Esophagus squamous epithelium (tissue), 5 donors: ENCODE results near the gene NCKAP5L. TPM values are rescaled to one million over a fixed set of nuclear protein-coding genes. Genes with fewer than 3 reads are reported as not detected.

ENCODE experiments used
- DNase-seq: peaks from one replicate; lab custom pipeline; 2025; lab: John Stamatoyannopoulos, UW
- H3K27ac ChIP-seq, 4 donors: fragments of 200-600 bp; sonication (generic); one replicate each; pipeline ENCODE4 v1.5.1; 2016 to 2019; ENCODE audit warnings: mild to moderate bottlenecking in 1 of 4
- H3K27me3 ChIP-seq, 4 donors: fragments of 200-600 bp; sonication (generic); 1 replicate in 3 of 4; 2 replicates in 1 of 4; pipeline versions ENCODE4 v1.5.1 to v1.6.0; 2017 to 2021; ENCODE audit warnings: antibody characterized with exemption in 1 of 4
- H3K36me3 ChIP-seq, 3 donors: fragments of 200-600 bp; sonication (generic); one replicate each; pipeline ENCODE4 v1.5.1; 2016 to 2019
- H3K4me1 ChIP-seq, 3 donors: fragments of 200-600 bp; sonication (generic); one replicate each; pipeline ENCODE4 v1.5.1; 2017 to 2019
- H3K4me3 ChIP-seq, 4 donors: fragments of 200-600 bp; sonication (generic); 1 replicate in 3 of 4; 2 replicates in 1 of 4; pipeline ENCODE4 v1.5.1; 2016 to 2019; ENCODE audit warnings: mild to moderate bottlenecking in 2 of 4, moderate library complexity in 1 of 4
- H3K9me3 ChIP-seq, 3 donors: fragments of 200-600 bp; sonication (generic); one replicate each; pipeline ENCODE4 v1.5.1; 2016 to 2019
- POLR2A ChIP-seq, 4 donors: fragments of 450-650 bp; IDR thresholded peaks; one replicate each; pipeline ENCODE4 v1.6.1; 2017; ENCODE audit warnings: antibody characterized with exemption in 4 of 4, mild to moderate bottlenecking in 4 of 4, moderate library complexity in 3 of 4
- WGBS, 2 donors: methylation state at CpG; one replicate each; pipeline ENCODE4 v1.1.5; 2018; 5-methylcytosine and 5-hydroxymethylcytosine counted together
- intact Hi-C: fragments of 100-400 bp; cut with DNase I; formaldehyde crosslinking; loops from one replicate; pipeline ENCODE4 v1.15.0; 2022
- total RNA-seq, 4 donors: library from RNA; depleted of rRNA; stranded (reverse); fragments of >200 nt; gene quantifications; one replicate each; pipeline ENCODE4 v1.1.0, GENCODE V29; 2016
- TF ChIP-seq, protein P1 (sequence below), 6 experiments: fragments of 450-650 bp in 4 of 6; fragments of 200-600 bp in 2 of 6; sonication (generic) in 2 of 6; IDR thresholded peaks; one replicate each; pipeline ENCODE4 v1.5.1; 2016 to 2019; ENCODE audit warnings: antibody characterized with exemption in 6 of 6, mild to moderate bottlenecking in 4 of 6, moderate library complexity in 4 of 6
- donor health status: DM: yes; HTN: yes; CAD: no.

Gene NCKAP5L
- total RNA-seq, 4 donors from 2014 or later, result 3.2 to 10.5 (median 8.0) TPM

DNA sequence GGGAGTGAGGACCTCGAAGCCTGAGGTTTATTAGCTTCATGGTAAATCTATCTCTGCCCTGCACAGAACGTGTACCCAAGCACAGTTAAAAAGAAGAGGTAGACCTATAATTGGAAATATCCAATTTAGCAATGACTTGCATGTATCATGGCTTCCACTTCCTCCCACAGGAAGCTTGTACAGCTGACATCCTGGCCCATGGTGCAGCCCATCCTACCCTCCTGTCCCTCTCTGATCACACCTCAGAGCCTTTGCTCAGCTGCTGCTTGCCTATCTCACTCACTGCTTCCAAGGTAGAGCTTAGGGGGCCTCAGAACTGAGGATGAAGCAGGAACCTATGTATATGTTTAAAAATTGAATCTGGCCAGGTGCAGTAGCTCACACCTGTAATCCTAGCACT, 18.9 kb upstream of the NCKAP5L start:
- H3K27me3 ChIP-seq, result peaks cover 0 to 36% (median 0%) of the 10 kb centered on the region in 4 donors
- H3K27ac ChIP-seq, result no peak overlapping the region
- H3K4me1 ChIP-seq, result peaks cover 4 to 10% (median 6%) of the 10 kb centered on the region in 3 donors
- no peaks in the 10 kb centered on the region for H3K9me3 ChIP-seq
- intact Hi-C loops, result no loop called here
- 28 to 53% methylated on average over 2 of the region's 2 CpGs for WGBS, 2 donors
- no peak for DNase-seq
- no peak for TF ChIP-seq POLR2A (IDR thresholded peaks at IDR 0.05)
- no peaks in the 10 kb centered on the region for H3K36me3 ChIP-seq
- H3K4me3 ChIP-seq, result no peak overlapping the region

DNA sequence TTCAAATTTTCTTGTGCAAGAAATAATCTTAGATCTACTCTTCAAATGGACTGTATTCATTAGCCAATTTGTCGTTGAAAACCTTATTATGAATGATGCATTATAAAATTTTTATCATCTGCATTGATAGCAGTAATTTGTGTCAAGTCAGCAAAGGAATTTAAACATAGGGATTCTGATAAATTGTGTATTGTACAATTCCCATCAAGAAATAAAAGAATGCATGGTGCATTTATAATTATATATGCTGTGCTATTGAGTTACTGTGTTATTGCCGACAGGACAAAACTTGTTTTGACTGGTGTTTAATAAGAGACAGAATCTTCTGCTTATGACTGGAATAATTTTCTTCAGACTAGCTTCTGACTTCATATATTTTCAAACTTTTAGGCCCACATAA, 17.8 kb upstream of the NCKAP5L start:
- no peaks in the 10 kb centered on the region for H3K36me3 ChIP-seq
- no peak overlapping the region for H3K27ac ChIP-seq
- DNase-seq, result no peak
- no peaks in the 10 kb centered on the region for H3K9me3 ChIP-seq
- 57 to 68% methylated on average over 2 of the region's 2 CpGs for WGBS, 2 donors
- H3K4me3 ChIP-seq, result no peak overlapping the region
- H3K27me3 ChIP-seq, result peaks cover 0 to 36% (median 0%) of the 10 kb centered on the region in 4 donors
- intact Hi-C loops, result no loop called here
- peaks cover 10 to 22% (median 14%) of the 10 kb centered on the region in 3 donors for H3K4me1 ChIP-seq
- TF ChIP-seq POLR2A (IDR thresholded peaks at IDR 0.05), result no peak

DNA sequence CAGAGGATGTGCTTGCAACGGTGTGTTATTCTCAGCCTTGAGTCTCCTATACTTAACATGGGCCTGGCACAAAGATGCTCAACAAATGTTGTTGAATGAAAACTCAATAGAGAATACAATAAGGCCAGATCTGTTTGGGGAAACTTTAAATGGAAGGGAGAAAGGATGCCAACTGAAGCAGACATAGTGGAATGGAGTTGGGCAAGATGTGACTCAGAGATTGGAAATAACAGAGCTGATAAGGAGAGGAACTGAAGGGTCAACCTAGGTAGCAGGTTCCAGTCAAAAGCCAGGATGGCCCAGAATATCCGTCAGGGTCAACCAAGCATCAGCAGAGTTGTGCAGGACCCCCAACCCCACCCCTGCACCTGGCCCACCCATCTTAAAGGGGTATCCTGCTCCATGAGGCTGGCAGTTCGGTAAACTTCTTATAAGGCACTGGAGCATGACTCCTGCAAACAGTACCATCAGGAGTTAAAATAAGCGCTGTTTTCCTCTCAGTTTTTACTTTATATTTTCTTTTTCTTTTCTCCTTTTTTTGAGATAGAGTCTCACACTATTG, 15.7 kb upstream of the NCKAP5L start:
- 83% methylated on average over 4 of the region's 4 CpGs for WGBS, 2 donors
- DNase-seq, result no peak
- Histone ChIP-seq H3K27ac (peak overlapping the region in 1 of 4 donors; percentile 91), H3K9me3 (no peaks in the 10 kb centered on the region), H3K27me3 (peaks cover 0 to 18% (median 0%) of the 10 kb centered on the region in 4 donors), H3K36me3 (no peaks in the 10 kb centered on the region), H3K4me3 (no peak overlapping the region), H3K4me1 (peaks cover 10 to 25% (median 14%) of the 10 kb centered on the region in 3 donors)
- TF ChIP-seq, protein P1, sequence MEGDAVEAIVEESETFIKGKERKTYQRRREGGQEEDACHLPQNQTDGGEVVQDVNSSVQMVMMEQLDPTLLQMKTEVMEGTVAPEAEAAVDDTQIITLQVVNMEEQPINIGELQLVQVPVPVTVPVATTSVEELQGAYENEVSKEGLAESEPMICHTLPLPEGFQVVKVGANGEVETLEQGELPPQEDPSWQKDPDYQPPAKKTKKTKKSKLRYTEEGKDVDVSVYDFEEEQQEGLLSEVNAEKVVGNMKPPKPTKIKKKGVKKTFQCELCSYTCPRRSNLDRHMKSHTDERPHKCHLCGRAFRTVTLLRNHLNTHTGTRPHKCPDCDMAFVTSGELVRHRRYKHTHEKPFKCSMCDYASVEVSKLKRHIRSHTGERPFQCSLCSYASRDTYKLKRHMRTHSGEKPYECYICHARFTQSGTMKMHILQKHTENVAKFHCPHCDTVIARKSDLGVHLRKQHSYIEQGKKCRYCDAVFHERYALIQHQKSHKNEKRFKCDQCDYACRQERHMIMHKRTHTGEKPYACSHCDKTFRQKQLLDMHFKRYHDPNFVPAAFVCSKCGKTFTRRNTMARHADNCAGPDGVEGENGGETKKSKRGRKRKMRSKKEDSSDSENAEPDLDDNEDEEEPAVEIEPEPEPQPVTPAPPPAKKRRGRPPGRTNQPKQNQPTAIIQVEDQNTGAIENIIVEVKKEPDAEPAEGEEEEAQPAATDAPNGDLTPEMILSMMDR (IDR thresholded peaks at IDR 0.05), result no peak
- TF ChIP-seq POLR2A (IDR thresholded peaks at IDR 0.05), result no peak
- intact Hi-C loops, result no loop called here

DNA sequence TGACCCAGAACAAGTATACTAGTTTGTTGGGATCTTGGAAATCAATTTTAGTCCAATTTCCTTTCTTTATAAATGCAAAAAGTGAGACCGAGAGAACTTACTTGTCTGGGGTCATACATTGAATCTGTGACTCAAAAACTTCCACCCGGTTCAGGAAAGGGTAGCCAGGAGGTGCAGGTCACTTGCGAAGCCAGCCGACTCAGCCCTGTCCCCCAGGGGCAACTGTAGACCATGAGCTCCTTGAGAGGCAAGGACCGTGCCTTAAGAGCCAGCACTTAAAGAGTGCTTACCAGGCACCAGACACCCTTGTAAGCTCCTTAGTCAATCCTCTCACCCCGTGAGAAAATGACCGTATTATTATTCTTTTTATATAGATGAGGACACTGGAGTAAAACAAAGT, 15.2 kb upstream of the NCKAP5L start:
- TF ChIP-seq, protein P1 (IDR thresholded peaks at IDR 0.05), result no peak
- no peak for TF ChIP-seq POLR2A (IDR thresholded peaks at IDR 0.05)
- Histone ChIP-seq H3K9me3 (no peaks in the 10 kb centered on the region), H3K4me3 (peak overlapping the region; percentile 42 to 69 (median 54)), H3K36me3 (peaks cover 0 to 4% (median 0%) of the 10 kb centered on the region in 3 donors), H3K27me3 (peaks cover 0 to 12% (median 0%) of the 10 kb centered on the region in 4 donors), H3K4me1 (peaks cover 10 to 25% (median 14%) of the 10 kb centered on the region in 3 donors), H3K27ac (peak overlapping the region; percentile 91 to 94 (median 94))
- DNase-seq, result no peak
- WGBS, 2 donors, result 67% methylated on average over 6 to 7 of the region's 7 CpGs
- intact Hi-C loops, result no loop called here

DNA sequence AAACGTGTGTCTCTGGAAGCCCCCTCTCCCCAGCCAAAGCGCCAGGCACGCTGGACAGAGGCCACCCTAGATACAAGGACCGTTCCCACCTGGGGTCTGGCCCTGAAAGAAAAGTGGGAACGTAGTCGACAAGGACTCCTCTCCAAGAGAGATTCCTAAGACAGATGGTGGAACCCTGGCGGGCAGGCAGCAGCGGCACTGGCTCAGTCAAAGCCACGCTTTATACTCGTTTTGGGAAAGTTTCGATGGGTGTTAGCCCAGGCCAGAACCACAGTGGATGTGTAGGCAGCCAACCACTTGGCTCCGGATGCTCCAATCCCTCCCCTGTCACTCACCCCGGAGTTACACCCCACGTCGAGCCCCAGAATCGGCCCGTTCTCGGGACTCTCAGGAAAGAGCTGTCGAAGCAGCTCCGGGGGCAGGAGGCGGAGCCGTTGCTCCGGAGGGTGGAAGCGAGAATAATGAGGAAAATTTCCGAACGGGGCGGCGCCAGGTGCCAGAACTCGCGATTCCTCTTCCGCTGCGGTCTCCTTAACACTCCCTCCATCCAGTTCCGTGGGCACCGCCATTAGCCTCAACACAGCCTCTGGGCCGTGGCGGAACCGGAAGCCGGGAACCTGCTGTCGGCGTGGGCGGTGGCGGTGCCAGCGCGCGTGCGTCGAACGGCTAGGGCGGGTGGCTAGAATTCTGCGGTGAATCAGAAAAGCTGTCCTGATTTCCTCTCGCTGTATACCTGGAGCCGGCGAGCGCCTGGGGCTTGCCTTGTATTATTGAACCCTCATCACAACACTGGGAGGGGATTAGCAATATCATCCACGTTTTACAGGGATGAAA, 14.5 kb upstream of the NCKAP5L start, which contains the start of gene BCDIN3D:
Gene BCDIN3D (minus strand): TSS at position 588 of the 834 bp plus-strand sequence. CDS start 19 bp downstream, at position 569.
- intact Hi-C loops, result no loop called here

More for the DNA sequence above, 14.5 kb upstream of the NCKAP5L start, which contains the start of gene BCDIN3D:
- H3K27ac ChIP-seq, result peak within 1 kb of the TSS; percentile 91 to 94 (median 94)
- peak within 1 kb of the TSS; percentile 42 to 69 (median 54) for H3K4me3 ChIP-seq
- H3K27me3 ChIP-seq, result peaks cover 0 to 6% (median 0%) of the 10 kb centered on the region in 4 donors
- no peaks in the 10 kb centered on the region for H3K9me3 ChIP-seq
- peak in 3 of 4 donors; percentile 58 to 79 (median 70) for TF ChIP-seq POLR2A (IDR thresholded peaks at IDR 0.05)
- TF ChIP-seq, protein P1 (IDR thresholded peaks at IDR 0.05), result no peak
- H3K36me3 ChIP-seq, result peaks cover 0 to 11% (median 0%) of the 10 kb centered on the region in 3 donors
- peak; percentile 66 for DNase-seq
- 0 to 3% methylated on average over 8 to 16 of the region's 55 CpGs for WGBS, 2 donors
- peaks cover 10 to 25% (median 14%) of the 10 kb centered on the region in 3 donors for H3K4me1 ChIP-seq
